SKM-1 treated with dmso at 0.1 percent for 144 hours (cell line): Measurements from ENCODE around the gene PARP16.
A peak's percentile ranks its signal among the peaks of the same experiment; 100 is the strongest.

Experiments
- DNase-seq: peaks from one replicate; lab custom pipeline; 2025; ENCODE audit not compliant: unreplicated experiment; lab: John Stamatoyannopoulos, UW

Gene PARP16, protein sequence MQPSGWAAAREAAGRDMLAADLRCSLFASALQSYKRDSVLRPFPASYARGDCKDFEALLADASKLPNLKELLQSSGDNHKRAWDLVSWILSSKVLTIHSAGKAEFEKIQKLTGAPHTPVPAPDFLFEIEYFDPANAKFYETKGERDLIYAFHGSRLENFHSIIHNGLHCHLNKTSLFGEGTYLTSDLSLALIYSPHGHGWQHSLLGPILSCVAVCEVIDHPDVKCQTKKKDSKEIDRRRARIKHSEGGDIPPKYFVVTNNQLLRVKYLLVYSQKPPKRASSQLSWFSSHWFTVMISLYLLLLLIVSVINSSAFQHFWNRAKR

DNA sequence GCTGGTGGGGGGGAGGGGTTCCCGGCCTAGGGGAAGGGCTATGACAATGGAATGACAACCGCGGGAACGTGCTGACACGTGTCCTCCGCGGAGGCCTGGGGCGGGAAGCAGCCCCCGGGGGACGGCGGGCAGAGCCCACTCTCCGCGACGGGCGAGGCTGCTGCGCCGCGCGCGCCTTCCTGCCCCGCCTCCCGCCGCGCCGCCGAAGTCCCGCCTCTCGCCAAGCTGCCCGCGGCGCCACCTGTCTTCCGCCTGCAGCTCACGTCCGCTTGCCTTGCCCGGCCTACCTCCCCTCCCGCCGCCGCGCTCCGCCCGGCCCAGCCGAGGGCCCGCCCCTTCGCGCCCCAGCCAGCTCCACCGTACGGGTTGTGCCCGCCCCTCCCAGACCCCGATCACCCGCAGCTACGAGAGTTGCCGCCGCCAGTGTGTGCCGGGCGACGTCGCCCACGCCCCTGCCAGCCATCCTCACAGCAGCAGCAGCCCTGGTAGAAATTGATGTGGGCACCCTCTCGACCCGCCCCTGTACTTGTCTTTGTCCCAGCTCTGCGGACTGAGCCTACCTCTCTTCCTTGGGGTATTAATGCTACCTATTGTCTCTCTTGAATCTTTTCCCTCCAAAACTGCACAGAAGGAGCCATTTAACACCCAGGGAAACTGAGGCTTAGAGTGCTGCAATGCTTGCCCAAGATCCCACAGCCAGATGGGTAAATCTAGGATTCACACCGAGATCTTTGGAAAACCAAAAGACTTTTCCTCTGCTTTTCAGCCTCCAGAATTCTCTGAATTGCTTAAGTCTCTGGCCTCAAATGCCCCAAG lies at the start of gene PARP16:
Gene PARP16, minus strand, starts transcription at position 180 of the 816 bp plus-strand sequence. CDS start 457 bp downstream, outside the sequence.
- peak; percentile 85 for DNase-seq

DNA sequence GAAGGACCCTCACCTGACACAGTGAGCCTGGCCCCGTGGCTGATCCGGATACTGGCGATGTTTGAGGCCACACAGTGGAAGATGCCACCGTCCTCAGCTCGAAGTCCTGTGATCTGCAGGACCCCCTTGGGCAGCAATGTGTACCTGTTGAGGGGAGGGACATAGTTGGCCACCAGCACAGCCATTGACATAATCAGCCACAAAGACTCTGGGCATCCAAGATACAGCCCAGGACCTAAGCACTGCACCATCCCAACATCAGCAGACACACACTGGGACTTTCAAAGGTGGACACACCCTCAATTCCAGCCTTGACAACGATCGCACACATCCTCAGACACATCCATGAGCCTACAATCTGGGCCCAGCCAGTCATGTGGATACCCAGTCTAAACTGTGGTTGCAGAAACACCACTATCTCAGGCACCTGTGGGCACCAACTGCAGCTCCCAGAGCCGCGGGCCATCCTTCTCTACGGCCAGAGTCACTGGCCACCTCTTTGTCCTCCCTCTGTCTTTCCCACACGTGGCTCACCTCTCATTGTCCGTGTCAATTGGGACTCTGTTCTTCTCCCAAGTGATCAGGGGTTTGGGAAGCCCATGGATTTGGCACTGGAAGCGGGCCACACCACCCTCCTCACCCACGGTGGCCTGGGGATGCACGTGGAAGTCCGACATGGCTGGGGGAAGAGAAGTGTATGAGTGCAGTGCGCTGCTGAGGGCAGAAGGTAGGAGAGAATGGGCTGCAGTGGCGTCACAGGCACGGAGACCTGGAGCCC lies 48.8 kb upstream of the PARP16 start:
- no peak for DNase-seq

DNA sequence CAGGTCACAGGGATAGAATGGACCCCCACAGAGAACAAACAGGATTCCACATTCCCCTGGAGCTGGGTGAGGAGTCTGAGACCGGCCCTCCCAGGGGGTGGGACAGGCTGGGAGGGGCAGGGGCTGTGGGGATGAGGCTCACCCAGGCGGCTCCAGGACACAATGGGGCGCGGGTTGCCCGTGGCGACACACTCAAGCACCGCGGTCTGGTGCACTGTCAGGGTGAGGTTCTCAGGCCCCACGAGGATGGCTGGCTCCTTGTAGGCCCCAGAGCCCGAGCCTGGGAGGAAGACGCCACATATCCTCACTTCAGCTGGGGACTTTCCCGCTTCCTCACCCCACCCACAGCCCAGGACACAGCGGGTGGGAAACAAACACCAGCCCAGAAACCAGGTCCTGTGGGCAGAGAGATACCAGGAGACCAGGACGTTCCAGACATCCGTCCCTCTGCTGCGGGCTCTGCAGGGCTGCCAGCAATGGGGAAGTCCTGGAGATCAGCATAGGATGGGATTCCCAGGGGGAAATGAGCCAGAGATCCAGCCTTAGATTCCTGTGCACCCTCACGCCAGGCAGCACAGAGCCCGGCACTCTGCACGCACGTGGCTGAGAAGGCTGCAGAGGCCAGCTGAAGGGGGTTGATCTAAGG lies 48.0 kb upstream of the PARP16 start:
- no peak for DNase-seq

DNA sequence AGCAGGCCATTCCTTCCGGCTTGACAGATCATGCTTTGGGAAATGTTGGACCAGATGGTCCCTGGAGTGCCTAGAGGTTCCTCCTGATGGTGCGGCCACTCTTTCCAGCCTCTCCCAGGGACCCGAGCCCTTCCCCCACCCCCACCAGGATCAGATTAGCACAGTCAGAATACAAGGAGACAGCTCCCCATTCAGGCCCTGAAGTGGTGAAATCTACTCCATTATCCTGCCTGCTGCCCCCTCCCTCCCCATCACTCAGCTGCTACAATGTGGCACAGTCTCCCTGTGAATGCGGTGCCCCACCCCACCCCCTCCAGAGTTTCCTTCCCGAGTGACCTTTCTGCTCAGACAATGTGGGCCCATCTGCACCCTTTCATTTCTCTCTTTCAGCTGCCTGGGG lies 47.2 kb upstream of the PARP16 start:
- no peak for DNase-seq

DNA sequence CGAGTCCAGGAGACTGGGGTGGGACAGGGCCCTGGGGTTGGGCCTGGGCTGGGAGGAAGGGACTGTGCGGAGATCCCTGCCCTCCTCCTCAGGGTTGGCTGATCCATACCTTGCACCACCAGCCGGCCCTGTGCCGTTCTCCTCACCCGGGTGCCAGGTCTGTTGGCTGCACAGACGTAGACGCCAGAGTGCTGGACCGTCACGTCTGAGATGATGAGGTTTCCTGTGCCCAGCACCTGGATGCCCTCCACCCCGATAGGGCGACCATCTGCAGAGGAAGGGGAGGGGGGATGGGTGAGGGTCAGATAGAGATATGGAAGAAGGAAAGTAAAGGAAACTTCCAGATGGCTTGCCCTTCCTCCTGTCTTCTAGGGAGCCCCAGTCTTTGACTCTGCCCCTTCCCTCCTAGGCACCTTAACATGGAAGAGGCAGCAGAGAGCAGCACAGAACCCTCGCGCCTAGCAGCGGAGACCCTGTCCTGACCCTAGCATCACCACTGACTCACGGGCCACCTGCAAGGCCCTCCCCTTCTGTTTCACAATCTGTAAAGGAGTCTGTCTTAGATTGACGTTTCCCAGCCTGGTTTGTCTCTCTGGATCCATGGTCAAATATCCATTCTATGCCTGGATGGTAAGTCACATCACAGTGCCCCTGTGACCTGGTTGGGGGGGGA lies 46.6 kb upstream of the PARP16 start:
- DNase-seq: no peak

DNA sequence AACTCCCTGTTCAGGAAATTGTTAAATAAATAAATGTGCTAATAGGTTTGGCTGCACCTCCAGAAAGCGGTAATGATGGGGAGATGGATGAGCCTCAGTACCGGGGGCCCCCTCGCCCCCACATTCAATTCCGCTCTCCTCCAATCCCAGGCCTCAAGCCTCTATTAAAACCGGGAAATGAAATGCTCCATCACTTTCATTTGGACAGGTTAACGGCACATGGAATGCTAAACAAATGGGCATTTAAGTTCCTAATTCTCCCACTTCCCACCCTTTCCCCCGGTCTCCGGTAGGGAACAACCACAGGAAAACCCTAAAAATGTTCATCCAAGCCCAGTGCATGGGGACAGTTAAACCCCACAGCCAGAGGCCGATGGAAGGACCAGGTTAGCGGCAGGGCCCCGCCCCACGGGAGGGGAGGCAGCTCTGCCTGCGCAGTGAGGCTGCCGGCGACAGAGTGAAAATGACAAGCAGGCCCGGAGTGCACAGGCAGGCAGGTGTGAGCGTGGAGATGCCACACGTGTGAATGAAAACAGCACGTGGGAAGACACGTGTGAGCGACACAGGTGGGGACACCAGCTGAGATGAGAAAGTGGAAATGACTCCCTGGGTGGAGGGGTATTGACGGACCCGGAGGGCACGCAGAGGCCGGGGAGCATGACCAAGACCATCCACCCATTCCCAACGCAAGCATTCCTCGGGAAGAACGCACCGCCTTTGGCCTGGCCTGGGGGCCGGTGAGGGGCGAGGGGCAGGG lies 45.9 kb upstream of the PARP16 start:
- DNase-seq: no peak

DNA sequence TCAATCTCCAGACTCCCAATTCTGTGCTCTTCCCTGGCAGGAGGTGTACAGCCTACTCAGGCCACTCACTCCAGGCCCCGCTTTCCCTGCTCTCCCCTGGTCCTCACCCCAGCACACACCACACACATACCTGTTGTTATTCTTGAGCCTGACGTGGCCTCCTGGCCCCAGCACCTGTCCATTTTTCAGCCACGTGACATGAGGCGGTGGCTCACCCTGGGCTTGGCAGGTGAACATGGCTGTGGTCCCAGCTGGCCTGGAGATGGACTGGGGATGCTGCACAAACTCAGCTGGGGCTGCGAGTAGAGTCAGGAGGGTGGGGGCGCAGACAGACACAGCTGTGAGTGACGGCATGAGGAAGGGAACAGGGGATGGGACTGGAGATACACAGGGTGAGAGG lies 45.1 kb upstream of the PARP16 start:
- DNase-seq: no peak

DNA sequence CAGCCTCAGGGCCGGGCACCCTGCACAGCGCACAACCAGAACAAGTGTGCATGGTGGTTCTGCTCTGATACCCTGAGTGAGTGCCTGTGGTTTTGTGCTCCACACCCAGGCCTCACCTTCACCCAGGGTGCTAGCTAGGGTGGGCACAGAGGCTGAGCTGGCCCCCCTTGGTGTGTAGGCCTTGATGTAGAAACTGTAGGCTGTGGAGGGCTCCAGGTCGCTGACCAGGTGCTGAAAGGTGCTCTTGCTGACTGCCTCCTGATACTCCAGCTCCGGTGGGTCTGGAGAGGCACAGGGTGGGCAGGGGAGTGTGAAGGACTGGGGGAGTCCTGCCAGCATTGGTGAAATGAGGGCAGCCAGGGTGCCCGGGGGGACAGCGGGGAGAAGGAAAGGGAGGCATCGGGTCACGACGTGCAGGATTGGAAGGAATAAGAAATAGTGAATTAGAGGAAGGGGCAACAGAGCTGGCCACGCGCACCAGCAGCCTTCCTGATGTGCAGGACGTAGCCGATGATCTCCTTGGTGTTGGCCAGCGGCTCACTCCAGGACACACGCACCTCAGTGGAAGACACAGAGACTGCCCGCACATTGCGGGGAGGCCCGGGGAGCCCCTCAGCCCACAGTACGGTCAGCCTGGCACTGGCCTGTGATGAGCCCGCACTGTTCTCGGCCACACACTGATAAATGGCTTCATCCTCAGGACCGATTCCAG lies 44.4 kb upstream of the PARP16 start:
- no peak for DNase-seq

DNA sequence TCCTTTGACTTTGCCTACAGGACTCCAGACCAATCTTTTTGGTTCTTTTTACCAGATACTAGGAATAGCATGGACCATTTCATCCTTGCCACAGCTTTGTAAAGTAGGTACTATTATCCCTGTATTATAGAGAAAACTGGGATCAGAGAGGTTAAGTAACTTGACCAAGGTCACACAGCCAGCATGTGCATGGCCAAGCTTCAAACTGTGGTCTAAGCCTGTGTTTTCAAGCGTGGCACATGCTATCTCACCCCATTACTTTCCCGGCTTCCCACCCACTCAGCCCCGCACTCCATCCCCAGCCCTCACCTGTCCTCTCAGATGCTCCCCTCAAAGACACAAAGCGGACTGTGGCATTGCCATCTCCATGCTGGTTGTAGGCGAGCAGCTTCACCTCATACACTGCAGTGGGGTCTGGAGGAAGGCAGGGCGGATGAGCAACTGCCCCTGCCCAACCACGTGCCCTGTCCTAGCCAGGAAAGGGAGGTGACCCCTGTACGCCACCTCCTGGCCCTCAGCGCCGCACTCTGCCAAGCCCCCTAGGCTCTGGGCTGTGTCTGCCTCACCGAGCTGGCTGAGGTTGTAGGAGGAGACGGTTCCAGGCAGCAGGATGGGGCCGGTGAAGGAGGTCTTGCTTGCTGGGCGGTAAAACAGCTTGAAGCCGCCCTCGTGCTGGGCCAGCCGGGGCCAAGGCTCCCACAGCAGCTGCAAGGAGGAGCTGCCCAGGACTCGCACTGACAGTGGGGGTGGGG lies 43.5 kb upstream of the PARP16 start:
- DNase-seq: no peak

DNA sequence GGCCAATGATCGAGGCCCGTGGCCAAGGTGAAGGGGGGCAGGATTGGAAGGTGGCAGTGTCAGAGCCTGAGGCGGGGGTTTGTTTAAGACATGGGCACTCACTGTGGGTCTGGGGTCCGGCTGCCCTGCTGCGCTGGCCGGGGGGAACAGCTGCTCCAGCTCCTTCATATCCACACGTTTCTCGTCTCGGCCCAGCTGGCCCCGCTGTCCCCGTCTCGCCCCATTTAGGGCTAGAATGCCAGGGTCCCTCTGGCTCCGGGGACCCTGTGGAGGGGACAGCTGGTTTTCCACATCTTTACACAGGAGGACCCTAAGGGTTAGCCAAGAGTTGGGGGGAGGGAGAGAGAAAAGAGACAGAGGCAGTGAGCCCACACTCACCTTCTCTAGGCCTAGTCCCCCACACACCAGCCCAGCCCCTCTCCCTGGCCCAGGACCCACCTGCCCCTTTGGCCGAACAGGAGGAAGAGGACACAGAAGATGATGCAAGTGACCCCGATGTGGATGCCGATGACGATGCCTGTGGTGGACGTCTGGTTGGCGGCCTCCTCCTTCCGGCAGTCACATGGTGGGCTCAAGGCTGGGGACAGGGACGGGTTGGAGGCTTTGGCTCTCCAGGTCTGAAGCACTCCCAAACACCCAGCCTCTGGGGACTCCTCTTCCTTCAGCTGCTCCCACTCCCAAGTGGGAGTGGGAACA lies 42.8 kb upstream of the PARP16 start:
- DNase-seq: no peak

DNA sequence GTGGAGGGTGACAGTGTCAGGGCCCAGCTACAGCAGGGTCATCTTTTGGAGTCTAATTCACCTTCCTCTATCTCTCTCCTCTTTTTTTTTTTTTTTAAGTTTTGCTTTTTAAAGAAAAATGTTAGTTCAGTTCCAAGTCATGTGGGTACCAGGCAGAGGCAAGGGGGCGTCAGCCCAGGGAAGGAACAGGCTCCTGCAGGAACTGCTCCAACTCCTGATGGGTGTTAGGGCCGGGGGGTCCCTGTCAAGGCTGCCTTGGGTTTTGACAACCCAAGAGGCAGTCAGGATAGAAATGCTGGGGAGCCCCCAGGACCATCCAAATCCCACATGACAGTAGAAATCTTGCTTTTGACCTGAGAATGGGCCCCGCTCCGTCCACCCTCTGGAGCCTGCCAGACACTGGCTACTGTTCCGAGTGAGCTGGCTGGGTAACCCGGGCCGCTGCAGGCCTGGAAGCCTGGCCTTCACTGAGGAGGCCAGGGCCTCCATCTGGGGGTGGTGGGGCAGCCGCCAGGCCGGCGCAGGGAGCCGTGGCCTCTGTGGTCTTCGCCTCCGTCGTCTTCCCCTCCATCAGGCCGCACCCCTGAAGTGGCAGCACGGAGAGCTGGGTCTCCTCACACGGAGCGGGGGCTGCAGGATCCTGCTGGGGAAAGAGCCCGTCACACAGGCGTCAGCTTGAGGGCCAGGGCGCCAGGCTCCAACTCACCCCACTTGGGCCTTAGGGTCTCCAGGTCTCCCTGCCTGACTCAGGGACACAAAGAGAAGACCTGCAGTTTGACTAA lies 42.0 kb upstream of the PARP16 start:
- DNase-seq: no peak

DNA sequence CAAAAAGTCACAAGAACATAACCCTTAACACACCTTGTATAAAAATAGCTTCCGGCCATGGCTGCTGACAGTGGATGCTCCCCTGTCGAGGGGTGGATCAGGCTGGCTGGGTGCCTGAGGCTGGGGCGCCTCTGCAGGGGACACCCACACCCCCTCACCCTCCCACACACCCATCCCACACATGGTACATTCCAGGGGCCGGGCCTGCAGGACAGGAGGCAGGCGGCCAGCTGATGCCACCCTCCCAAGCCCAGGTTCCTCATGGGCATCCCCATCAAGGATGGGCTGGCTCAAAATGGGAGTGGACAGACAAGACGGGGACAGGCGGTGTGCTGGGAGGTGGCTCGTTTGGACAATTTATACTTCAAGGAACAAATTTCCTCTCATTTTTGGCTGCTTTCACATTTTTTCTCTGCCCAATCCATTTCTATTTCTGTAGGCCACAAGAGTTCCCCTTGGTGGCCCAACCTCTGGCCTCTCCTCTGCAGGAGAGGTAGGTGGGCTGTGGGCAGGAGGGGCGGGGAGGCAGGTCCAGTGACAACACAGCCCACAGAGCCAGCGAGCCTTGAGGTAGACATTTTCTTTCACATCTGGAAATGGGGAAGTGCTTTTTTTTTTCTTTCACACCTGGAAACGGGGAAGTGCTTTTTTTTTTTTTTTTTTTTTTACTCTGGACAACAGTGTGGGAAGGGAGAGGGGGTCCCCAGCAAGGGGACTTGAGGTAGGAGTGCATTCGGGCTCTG lies 41.1 kb upstream of the PARP16 start:
- DNase-seq: peak; percentile 4

DNA sequence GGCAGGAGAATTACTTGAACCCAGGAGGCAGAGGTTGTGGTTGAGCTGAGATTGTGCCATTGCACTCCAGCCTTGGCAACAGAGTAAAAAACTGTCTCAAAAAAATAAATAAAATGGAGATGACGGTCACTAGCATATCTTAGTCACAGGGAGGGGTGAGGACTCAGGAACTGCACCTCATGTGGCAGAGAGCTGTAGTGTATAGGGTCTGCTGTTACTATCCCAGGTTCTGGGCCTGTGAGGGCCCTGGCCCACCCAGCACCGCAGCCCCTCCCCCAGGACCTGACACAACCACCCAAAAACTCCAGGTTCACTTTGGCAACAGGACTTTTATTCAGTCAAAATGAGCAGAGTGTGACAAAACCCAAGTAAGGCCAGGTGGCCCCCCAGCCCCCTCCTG lies 40.1 kb upstream of the PARP16 start:
- no peak for DNase-seq

DNA sequence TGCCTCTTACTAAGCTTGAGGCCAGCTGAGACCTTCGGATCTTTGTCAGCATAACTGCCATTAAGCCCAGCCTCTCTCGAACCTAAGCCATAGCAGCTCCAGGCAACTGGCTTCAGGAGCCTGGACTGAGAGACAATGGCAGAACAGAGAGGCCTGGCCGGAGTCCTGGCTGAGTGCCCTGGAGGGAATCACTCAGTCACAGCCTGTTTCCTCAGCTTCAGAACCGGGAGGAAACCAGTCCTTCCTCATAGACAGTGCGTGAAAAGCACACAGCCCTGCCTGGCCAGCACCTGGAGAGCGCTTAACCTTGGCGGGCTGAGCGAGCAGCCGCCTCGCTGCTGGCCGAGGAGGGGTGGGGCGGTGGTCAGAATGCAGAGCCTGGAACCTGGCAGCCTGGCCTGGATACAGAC lies 39.4 kb upstream of the PARP16 start:
- no peak for DNase-seq

DNA sequence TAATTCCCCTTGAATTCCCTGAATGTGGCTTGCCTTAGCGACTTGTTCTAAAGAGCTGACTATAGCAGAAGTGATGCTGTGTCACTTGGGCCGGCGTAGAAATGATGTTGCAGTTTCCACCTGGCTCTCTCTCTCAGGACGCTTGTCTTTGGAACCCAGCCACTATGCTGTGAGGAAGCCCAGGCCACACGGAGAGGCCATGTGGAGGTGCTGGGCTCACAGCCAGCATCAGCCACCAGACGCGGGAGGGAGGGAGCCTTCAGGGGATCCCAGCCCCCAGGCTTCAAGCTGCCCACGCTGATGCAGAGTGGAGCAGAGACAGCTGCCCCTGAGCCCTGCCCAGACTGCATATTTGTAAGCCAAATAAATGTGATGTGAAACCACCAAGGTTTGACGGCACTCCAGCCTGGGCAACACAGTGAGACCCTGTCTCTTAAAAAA lies 36.4 kb upstream of the PARP16 start:
- DNase-seq: no peak

DNA sequence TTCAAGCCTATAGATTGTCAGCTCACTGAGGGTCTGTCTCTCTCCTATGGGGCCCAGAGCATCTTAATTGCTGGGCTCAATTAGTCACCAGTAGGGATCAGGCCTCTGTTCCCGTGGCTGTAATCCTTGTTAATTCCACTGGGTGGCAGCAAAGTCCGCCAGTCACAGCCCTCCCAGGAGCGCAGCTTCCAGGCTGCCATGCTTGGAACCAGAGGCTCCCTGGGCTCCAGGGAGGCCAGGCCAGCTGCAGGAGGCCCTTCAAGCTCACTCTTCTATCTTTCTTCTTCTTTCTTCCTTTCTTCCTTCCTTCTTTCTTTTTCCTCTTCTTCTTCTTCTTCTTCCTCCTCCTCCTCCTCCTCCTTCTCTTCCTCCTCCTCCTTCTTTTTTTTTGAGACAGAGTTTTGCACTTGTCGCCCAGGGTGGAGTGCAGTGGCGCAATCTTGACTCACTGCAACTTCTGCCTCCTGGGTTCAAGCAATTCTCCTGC lies 32.2 kb upstream of the PARP16 start:
- DNase-seq: peak; percentile 80
